Activated CD8-positive, alpha-beta T cell treated with anti-CD3 and anti-CD28 coated beads for 36 hours (primary cell): ENCODE results near the gene NFIA. TPM values are rescaled to one million over a fixed set of nuclear protein-coding genes. Genes with fewer than 3 reads are reported as not detected.

ENCODE experiments used
- ATAC-seq: fragments of 200-7000 bp; cut with Tn5 transposase; one replicate; pipeline ENCODE4 v1.10.0; 2021; ENCODE audit warnings: mild to moderate bottlenecking, moderate library complexity
- CTCF ChIA-PET: fragments of 350-600 bp; sonication (Branson Sonifier 250); formaldehyde crosslinking; loops from one replicate; lab custom pipeline; 2021; ENCODE audit warnings: antibody characterized with exemption; lab: Charles Lee
- POLR2A ChIA-PET: fragments of 350-600 bp; sonication (Branson Sonifier 250); formaldehyde crosslinking; loops from one replicate; lab custom pipeline; 2021; ENCODE audit warnings: antibody characterized with exemption; lab: Charles Lee
- DNase-seq: peaks from one replicate; pipeline ENCODE4 v3.0.0-alpha.2; 2020
- H3K27ac Mint-ChIP-seq: one replicate; pipeline ENCODE4 v1.8.0; 2021; ENCODE audit warnings: mild to moderate bottlenecking, mixed read lengths
- H3K27me3 Mint-ChIP-seq: one replicate; pipeline ENCODE4 v1.8.0; 2021; ENCODE audit warnings: mixed read lengths
- H3K36me3 Mint-ChIP-seq: one replicate; pipeline ENCODE4 v1.8.0; 2021; ENCODE audit warnings: low read depth, mixed read lengths
- H3K4me1 Mint-ChIP-seq: one replicate; pipeline ENCODE4 v1.8.0; 2021; ENCODE audit warnings: low read depth, mixed read lengths
- H3K4me3 Mint-ChIP-seq: one replicate; pipeline ENCODE4 v1.8.0; 2021; ENCODE audit warnings: mild to moderate bottlenecking, moderate library complexity, mixed read lengths
- H3K9me3 Mint-ChIP-seq: one replicate; pipeline ENCODE4 v1.8.0; 2021; ENCODE audit warnings: mixed read lengths
- CTCF ChIP-seq: fragments of 200-600 bp; IDR thresholded peaks from one replicate; pipeline ENCODE4 v1.8.0; 2022; ENCODE audit warnings: antibody characterized with exemption, mild to moderate bottlenecking
- intact Hi-C: fragments of 100-400 bp; cut with micrococcal nuclease; formaldehyde crosslinking; loops from one replicate; pipeline ENCODE4 v1.10.0; 2022
- total RNA-seq, 2 experiments: library from RNA; stranded (reverse); gene quantifications; one replicate each; pipeline ENCODE4 v1.2.3, GENCODE V29; 2021

Gene NFIA
- total RNA-seq, 2 experiments from 2014 or later = 1.9 to 2.4 TPM

GRCh38 chr1:61472876-61473275 lies 390.5 kb downstream of the NFIA start:
- TF ChIP-seq CTCF = no peak

GRCh38 chr1:61474269-61474817 lies 392.0 kb downstream of the NFIA start:
- Mint-ChIP-seq H3K36me3 (no peaks in the 10 kb centered on the region), H3K27me3 (peaks cover 7% of the 10 kb centered on the region), H3K27ac (no peak overlapping the region), H3K9me3 (no peaks in the 10 kb centered on the region), H3K4me1 (no peaks in the 10 kb centered on the region), H3K4me3 (no peak overlapping the region)
- DNase-seq (no peak), ATAC-seq (no peak)
- ChIA-PET POLR2A (no interaction called here), CTCF (no interaction called here)
- no peak for TF ChIP-seq CTCF
- intact Hi-C loops = no loop called here

More at GRCh38 chr1:61472876-61473275, 390.5 kb downstream of the NFIA start:
- Mint-ChIP-seq H3K27me3 (peaks cover 7% of the 10 kb centered on the region), H3K4me1 (no peaks in the 10 kb centered on the region), H3K36me3 (no peaks in the 10 kb centered on the region), H3K27ac (no peak overlapping the region), H3K9me3 (no peaks in the 10 kb centered on the region), H3K4me3 (no peak overlapping the region)
- CTCF ChIA-PET = no interaction called here
- POLR2A ChIA-PET = no interaction called here
- no peak for DNase-seq
- ATAC-seq = no peak
- intact Hi-C loops = no loop called here

- CTCF ChIA-PET = no interaction called here
- no peaks in the 10 kb centered on the region for H3K4me1 Mint-ChIP-seq
- H3K27me3 Mint-ChIP-seq = peaks cover 7% of the 10 kb centered on the region
- DNase-seq = no peak
- no peak for ATAC-seq
- H3K9me3 Mint-ChIP-seq = no peaks in the 10 kb centered on the region
- H3K27ac Mint-ChIP-seq = no peak overlapping the region
- intact Hi-C loops = no loop called here
- TF ChIP-seq CTCF = no peak
- no peak overlapping the region for H3K4me3 Mint-ChIP-seq
- POLR2A ChIA-PET = no interaction called here
- H3K36me3 Mint-ChIP-seq = no peaks in the 10 kb centered on the region
Measured at GRCh38 chr1:61474963-61475362, 392.6 kb downstream of the NFIA start.

GRCh38 chr1:61477301-61477700 lies 394.9 kb downstream of the NFIA start:
- H3K27ac Mint-ChIP-seq = no peak overlapping the region
- DNase-seq (no peak), ATAC-seq (no peak)
- TF ChIP-seq CTCF = no peak
- no peaks in the 10 kb centered on the region for H3K9me3 Mint-ChIP-seq
- H3K4me1 Mint-ChIP-seq = no peaks in the 10 kb centered on the region
- H3K4me3 Mint-ChIP-seq = no peak overlapping the region
- intact Hi-C loops = no loop called here
- H3K36me3 Mint-ChIP-seq = no peaks in the 10 kb centered on the region
- ChIA-PET POLR2A (no interaction called here), CTCF (no interaction called here)
- peaks cover 10% of the 10 kb centered on the region for H3K27me3 Mint-ChIP-seq

- Mint-ChIP-seq H3K4me1 (no peaks in the 10 kb centered on the region), H3K27ac (no peak overlapping the region), H3K9me3 (no peaks in the 10 kb centered on the region), H3K4me3 (no peak overlapping the region), H3K27me3 (peaks cover 6% of the 10 kb centered on the region), H3K36me3 (no peaks in the 10 kb centered on the region)
- ATAC-seq (no peak), DNase-seq (no peak)
- intact Hi-C loops = no loop called here
- ChIA-PET POLR2A (no interaction called here), CTCF (no interaction called here)
- TF ChIP-seq CTCF = no peak
Measured at GRCh38 chr1:61480273-61480935, 398.0 kb downstream of the NFIA start.
